Testis (tissue), 2 donors: ENCODE measurements around the gene CYP3A5.

Source experiments
- POLR2A ChIP-seq: fragments of 450-650 bp; IDR thresholded peaks from one replicate; pipeline ENCODE4 v1.6.1; 2017; ENCODE audit warnings: antibody characterized with exemption, mild to moderate bottlenecking, moderate library complexity
- TF ChIP-seq, protein P1 (sequence below), 3 experiments: fragments of 450-650 bp in 2 of 3; fragments of 200-600 bp in 1 of 3; sonication (generic) in 1 of 3; IDR thresholded peaks; one replicate each; pipeline ENCODE4 v1.5.1; 2016 to 2019; ENCODE audit warnings: antibody characterized with exemption in 3 of 3, mild to moderate bottlenecking in 2 of 3, moderate library complexity in 1 of 3

DNA sequence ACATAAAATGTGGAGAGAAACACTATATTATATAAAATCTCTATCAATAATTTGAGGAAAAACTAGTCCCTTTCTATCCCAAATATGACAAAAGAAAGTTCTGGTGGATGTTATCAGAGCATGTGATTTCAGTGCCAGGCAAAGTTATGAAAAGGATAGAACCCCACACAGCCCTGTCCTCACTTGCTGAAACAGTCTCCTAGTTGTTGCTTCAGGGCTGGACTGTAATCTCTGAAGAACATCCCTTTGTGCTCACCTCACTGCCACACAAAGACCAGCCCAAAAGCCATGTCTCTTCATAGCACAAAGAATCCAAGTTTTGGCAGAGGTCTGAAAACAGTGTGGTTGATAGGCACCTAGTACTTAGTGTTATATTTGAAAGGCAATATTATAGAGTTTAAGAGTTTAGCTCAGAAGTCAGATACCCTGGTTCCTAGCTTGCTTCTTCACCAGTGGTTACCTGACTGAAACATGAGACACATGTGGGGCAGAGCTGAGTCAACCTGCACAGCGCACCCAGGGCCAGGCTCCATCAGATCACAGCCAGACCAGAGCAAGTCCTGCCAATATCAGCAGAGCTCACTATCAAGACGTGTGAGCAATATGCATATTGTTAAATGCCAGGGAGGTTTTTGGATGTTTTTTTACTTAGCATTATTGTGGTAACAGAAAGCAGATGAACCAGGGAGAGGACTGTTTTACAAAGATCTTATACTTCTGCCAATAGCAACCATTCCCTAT is 30.2 kb upstream of the CYP3A5 start:
- no peak for TF ChIP-seq POLR2A
- TF ChIP-seq, protein P1, sequence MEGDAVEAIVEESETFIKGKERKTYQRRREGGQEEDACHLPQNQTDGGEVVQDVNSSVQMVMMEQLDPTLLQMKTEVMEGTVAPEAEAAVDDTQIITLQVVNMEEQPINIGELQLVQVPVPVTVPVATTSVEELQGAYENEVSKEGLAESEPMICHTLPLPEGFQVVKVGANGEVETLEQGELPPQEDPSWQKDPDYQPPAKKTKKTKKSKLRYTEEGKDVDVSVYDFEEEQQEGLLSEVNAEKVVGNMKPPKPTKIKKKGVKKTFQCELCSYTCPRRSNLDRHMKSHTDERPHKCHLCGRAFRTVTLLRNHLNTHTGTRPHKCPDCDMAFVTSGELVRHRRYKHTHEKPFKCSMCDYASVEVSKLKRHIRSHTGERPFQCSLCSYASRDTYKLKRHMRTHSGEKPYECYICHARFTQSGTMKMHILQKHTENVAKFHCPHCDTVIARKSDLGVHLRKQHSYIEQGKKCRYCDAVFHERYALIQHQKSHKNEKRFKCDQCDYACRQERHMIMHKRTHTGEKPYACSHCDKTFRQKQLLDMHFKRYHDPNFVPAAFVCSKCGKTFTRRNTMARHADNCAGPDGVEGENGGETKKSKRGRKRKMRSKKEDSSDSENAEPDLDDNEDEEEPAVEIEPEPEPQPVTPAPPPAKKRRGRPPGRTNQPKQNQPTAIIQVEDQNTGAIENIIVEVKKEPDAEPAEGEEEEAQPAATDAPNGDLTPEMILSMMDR (IDR thresholded peaks at IDR 0.05) = no peak
